Prostate gland (tissue), 2 donors: ENCODE measurements around the gene SNRPD1.

ENCODE experiments used
- POLR2A ChIP-seq: fragments of 450-650 bp; IDR thresholded peaks from one replicate; pipeline ENCODE4 v1.6.1; 2016; ENCODE audit warnings: antibody characterized with exemption, mild to moderate bottlenecking
- POLR2AphosphoS5 ChIP-seq: sonication (generic); formaldehyde crosslinking; IDR thresholded peaks from one replicate; pipeline ENCODE4 v1.6.1; 2017; ENCODE audit warnings: antibody characterized with exemption
- TF ChIP-seq, protein P1 (sequence below), 4 experiments: fragments of 200-600 bp in 2 of 4; fragments of 450-650 bp in 2 of 4; sonication (generic) in 2 of 4; IDR thresholded peaks; 1 replicate in 3 of 4; 2 replicates in 1 of 4; pipeline ENCODE4 v1.5.1; 2016 to 2019; ENCODE audit warnings: antibody characterized with exemption in 4 of 4, mild to moderate bottlenecking in 2 of 4, moderate library complexity in 2 of 4

DNA sequence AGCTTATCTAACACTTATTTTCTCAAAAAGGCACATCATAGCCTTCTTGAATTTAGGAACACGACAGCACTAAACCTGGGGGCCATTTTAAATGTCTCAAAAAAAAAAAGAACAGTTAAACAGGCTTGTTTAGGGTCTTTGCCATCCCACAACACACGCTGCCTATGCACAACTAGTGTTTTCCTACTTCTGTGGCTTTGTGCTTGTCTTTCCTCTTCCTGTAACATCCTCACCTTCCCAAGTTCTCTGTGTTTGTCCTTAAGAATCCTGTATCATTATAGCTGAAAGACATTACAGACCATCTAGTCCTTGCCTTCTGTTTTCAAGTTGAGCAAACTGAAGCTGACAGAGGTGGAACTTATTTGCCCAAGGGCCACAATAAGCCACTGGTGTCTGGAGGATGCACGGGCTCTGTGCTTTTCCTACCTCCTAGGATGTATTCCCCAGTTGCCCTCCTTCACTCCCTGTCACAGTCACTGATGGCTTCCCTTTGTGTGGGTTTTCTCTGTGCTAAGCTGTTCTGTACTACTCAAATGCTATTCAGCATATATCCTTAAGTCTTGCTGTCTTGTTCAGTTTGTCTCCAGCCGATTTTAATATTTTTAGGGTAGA, 22.6 kb downstream of the SNRPD1 start:
- TF ChIP-seq, protein P1, sequence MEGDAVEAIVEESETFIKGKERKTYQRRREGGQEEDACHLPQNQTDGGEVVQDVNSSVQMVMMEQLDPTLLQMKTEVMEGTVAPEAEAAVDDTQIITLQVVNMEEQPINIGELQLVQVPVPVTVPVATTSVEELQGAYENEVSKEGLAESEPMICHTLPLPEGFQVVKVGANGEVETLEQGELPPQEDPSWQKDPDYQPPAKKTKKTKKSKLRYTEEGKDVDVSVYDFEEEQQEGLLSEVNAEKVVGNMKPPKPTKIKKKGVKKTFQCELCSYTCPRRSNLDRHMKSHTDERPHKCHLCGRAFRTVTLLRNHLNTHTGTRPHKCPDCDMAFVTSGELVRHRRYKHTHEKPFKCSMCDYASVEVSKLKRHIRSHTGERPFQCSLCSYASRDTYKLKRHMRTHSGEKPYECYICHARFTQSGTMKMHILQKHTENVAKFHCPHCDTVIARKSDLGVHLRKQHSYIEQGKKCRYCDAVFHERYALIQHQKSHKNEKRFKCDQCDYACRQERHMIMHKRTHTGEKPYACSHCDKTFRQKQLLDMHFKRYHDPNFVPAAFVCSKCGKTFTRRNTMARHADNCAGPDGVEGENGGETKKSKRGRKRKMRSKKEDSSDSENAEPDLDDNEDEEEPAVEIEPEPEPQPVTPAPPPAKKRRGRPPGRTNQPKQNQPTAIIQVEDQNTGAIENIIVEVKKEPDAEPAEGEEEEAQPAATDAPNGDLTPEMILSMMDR (IDR thresholded peaks at IDR 0.05) = no peak
- TF ChIP-seq POLR2A (no peak), POLR2AphosphoS5 (no peak)
